Measurements from ENCODE around the gene PLPP1. TPM values are rescaled to one million over a fixed set of nuclear protein-coding genes. Genes with fewer than 3 reads are reported as not detected.

Gene PLPP1
- total and polyA plus RNA-seq, 2 of the 13 experiments (the other 11 are each of a cell fraction or from before 2014, with no cell fraction given): 7.3 to 12.1 TPM

GRCh38 chr5:55575815-55576583 is 41.2 kb upstream of the PLPP1 start (continued):
- TF ChIP-seq ZNF142 (CRISPR knock-in tag; IDR thresholded peaks at IDR 0.05): no peak
- no peak for TF ChIP-seq KLF13 (CRISPR knock-in tag; IDR thresholded peaks at IDR 0.05)
- no peak for TF ChIP-seq ZNF414 (CRISPR knock-in tag; IDR thresholded peaks at IDR 0.05)
- TF ChIP-seq ZFP36L2 (CRISPR knock-in tag; IDR thresholded peaks at IDR 0.05): no peak
- TF ChIP-seq TCF7L2 (IDR thresholded peaks at IDR 0.05; ENCODE audit: low read depth, low read length): peak; percentile 75; the same call in 1 of the 2 replicates
- no peak for TF ChIP-seq ZKSCAN5 (CRISPR knock-in tag; IDR thresholded peaks at IDR 0.05)
- TF ChIP-seq PHF8 (CRISPR knock-in tag; IDR thresholded peaks at IDR 0.05): no peak
- peak; percentile 61; the same call in 1 of the 2 replicates for TF ChIP-seq ISL2 (CRISPR knock-in tag; IDR thresholded peaks at IDR 0.05)
- no peak for TF ChIP-seq ZNF766 (CRISPR knock-in tag; IDR thresholded peaks at IDR 0.05; ENCODE audit: borderline replicate concordance)
- TF ChIP-seq CENPBD1 (CRISPR knock-in tag; IDR thresholded peaks at IDR 0.05; ENCODE audit: borderline replicate concordance, low read depth): no peak
- no peak for TF ChIP-seq ZFX (CRISPR knock-in tag; IDR thresholded peaks at IDR 0.05; ENCODE audit: low read depth)
- TF ChIP-seq ZNF44 (CRISPR knock-in tag; IDR thresholded peaks at IDR 0.05): no peak
- TF ChIP-seq FOSL1 (CRISPR knock-in tag; IDR thresholded peaks at IDR 0.05; ENCODE audit: borderline replicate concordance): no peak
- no peak for TF ChIP-seq ZNF703 (CRISPR knock-in tag; IDR thresholded peaks at IDR 0.05; ENCODE audit: borderline replicate concordance)
- no peak for TF ChIP-seq KLF6 (CRISPR knock-in tag; IDR thresholded peaks at IDR 0.05)
- no peak for TF ChIP-seq ATF1 (CRISPR knock-in tag; IDR thresholded peaks at IDR 0.05)
- TF ChIP-seq BORCS8-MEF2B (CRISPR knock-in tag; IDR thresholded peaks at IDR 0.05): no peak
- no peak for TF ChIP-seq ZFP90 (CRISPR knock-in tag; IDR thresholded peaks at IDR 0.05; ENCODE audit: borderline replicate concordance)
- TF ChIP-seq FOXP1 (IDR thresholded peaks at IDR 0.05): no peak
- TF ChIP-seq FOXP1 (CRISPR knock-in tag; IDR thresholded peaks at IDR 0.05): no peak

Data from HepG2 (cell line).